PC-9 (cell line): Measurements from ENCODE around the gene CD302. TPM values are rescaled to one million over a fixed set of nuclear protein-coding genes. Genes with fewer than 3 reads are reported as not detected.

ENCODE experiments used
- BruUV-seq: library from RNA; stranded (reverse); fragments of 400-500 nt; replicated peaks from 2 replicates; lab custom pipeline; 2021; lab: Mats Ljungman, UMichigan
- CTCF ChIA-PET: fragments of 300-600 bp; sonication (Branson Sonifier 250); formaldehyde crosslinking; loops from one replicate; lab custom pipeline; 2022; ENCODE audit warnings: antibody characterized with exemption; lab: Charles Lee
- POLR2A ChIA-PET: fragments of 300-600 bp; sonication (Branson Sonifier 250); formaldehyde crosslinking; loops from one replicate; lab custom pipeline; 2022; ENCODE audit warnings: antibody characterized with exemption; ENCODE audit not compliant: unreplicated experiment; lab: Charles Lee
- DNase-seq, 2 experiments: peaks; one replicate each; pipeline versions ENCODE4 v3.0.0 to v3.0.0-alpha.2; 2015 to 2022; ENCODE audit warnings: mixed read lengths in 1 of 2
- H2AFZ ChIP-seq: fragments of 200-600 bp; sonication (generic); 2 replicates; pipeline ENCODE4 v1.8.1; 2017; ENCODE audit warnings: antibody characterized with exemption
- H3F3A ChIP-seq: fragments of 200-600 bp; sonication (generic); 2 replicates; pipeline ENCODE4 v1.8.1; 2017; ENCODE audit warnings: antibody characterized with exemption, mild to moderate bottlenecking, low read depth; ENCODE audit not compliant: insufficient read depth
- H3K27ac ChIP-seq: fragments of 200-600 bp; sonication (generic); 2 replicates; pipeline ENCODE4 v1.6.1; 2016; ENCODE audit warnings: mixed run types
- H3K27me3 ChIP-seq: fragments of 200-600 bp; sonication (generic); 2 replicates; pipeline ENCODE4 v1.6.1; 2016; ENCODE audit warnings: low read depth, mixed run types; ENCODE audit not compliant: insufficient read depth
- H3K36me3 ChIP-seq: fragments of 200-600 bp; sonication (generic); 2 replicates; pipeline ENCODE4 v1.6.1; 2016; ENCODE audit warnings: low read depth, mixed run types
- H3K4me1 ChIP-seq: fragments of 200-600 bp; sonication (generic); replicated peaks from 2 replicates; pipeline ENCODE4 v1.6.1; 2016; ENCODE audit warnings: mixed run types; ENCODE audit not compliant: insufficient read depth
- H3K4me2 ChIP-seq: fragments of 200-600 bp; sonication (generic); 2 replicates; pipeline ENCODE4 v1.6.1; 2017; ENCODE audit warnings: mixed run types
- H3K4me3 ChIP-seq: fragments of 200-600 bp; sonication (generic); 2 replicates; pipeline ENCODE4 v1.6.1; 2016; ENCODE audit warnings: mixed run types
- H3K79me2 ChIP-seq: fragments of 200-600 bp; sonication (generic); 2 replicates; pipeline ENCODE4 v1.6.1; 2017; ENCODE audit warnings: low read depth, mixed run types
- H3K9me2 ChIP-seq: fragments of 200-600 bp; sonication (generic); 2 replicates; pipeline ENCODE4 v1.8.1; 2017; ENCODE audit warnings: mild to moderate bottlenecking; ENCODE audit not compliant: insufficient read depth
- H3K9me3 ChIP-seq: fragments of 200-600 bp; sonication (generic); 2 replicates; pipeline ENCODE4 v1.8.1; 2016; ENCODE audit warnings: low read depth; ENCODE audit not compliant: insufficient read depth
- H4K20me1 ChIP-seq: fragments of 200-600 bp; sonication (generic); 2 replicates; pipeline ENCODE4 v1.8.1; 2017; ENCODE audit not compliant: insufficient read depth
- CTCF ChIP-seq: fragments of 200-600 bp; sonication (generic); conservative IDR thresholded peaks from 2 replicates; pipeline ENCODE4 v1.6.1; 2017; ENCODE audit warnings: mixed run types, antibody characterized with exemption, mild to moderate bottlenecking, moderate library complexity
- EZH2 ChIP-seq: fragments of 200-600 bp; sonication (generic); IDR thresholded peaks from 2 replicates; pipeline ENCODE4 v1.8.0; 2017; ENCODE audit warnings: antibody characterized with exemption, low read depth
- intact Hi-C: fragments of 100-400 bp; cut with micrococcal nuclease; formaldehyde crosslinking; loops from one replicate; pipeline ENCODE4 v1.10.0; 2022; ENCODE audit not compliant: unreplicated experiment
- total RNA-seq: library from RNA; stranded (reverse); gene quantifications from 2 replicates; pipeline ENCODE4 v1.2.3, GENCODE V29; 2021

The CD302 gene
- total RNA-seq, 1 experiment from 2014 or later, result 2.6 TPM

- H3K9me2 ChIP-seq, result no peaks in the 10 kb centered on the region
- peak; percentile 57 for TF ChIP-seq CTCF
- no peak for TF ChIP-seq EZH2
- peaks cover 14% of the 10 kb centered on the region; the same call in 1 of the 2 replicates for H3K4me1 ChIP-seq
- H3K4me3 ChIP-seq, result no peak overlapping the region
- DNase-seq, result peak; percentile 33 to 91
- ChIA-PET POLR2A (interaction anchor here (0.6 to 0.7 kb wide), 2 partner anchors 258 to 1250 kb away, joined by 3 to 9 read pairs; no protein-coding TSS in a partner anchor), CTCF (interaction anchor here (0.5 kb wide), 2 partner anchors 184 to 288 kb away, joined by 3 to 5 read pairs; no protein-coding TSS in a partner anchor)
- peaks cover 35% of the 10 kb centered on the region for H3K79me2 ChIP-seq
- BruUV-seq, result no TSS peak
- no peak overlapping the region for H2AFZ ChIP-seq
- intact Hi-C loops, result no loop called here
- no peak overlapping the region for H3K4me2 ChIP-seq
- H4K20me1 ChIP-seq, result peaks cover 14% of the 10 kb centered on the region; the same call in 1 of the 2 replicates
- peaks cover 11% of the 10 kb centered on the region; the same call in 1 of the 2 replicates for H3F3A ChIP-seq
- no peaks in the 10 kb centered on the region for H3K9me3 ChIP-seq
- H3K27ac ChIP-seq, result peak overlapping the region; percentile 45
- H3K27me3 ChIP-seq, result no peaks in the 10 kb centered on the region
- peaks cover 37% of the 10 kb centered on the region for H3K36me3 ChIP-seq
Observed at GRCh38 chr2:159755788-159756187, 42.2 kb downstream of the CD302 start.

DNA sequence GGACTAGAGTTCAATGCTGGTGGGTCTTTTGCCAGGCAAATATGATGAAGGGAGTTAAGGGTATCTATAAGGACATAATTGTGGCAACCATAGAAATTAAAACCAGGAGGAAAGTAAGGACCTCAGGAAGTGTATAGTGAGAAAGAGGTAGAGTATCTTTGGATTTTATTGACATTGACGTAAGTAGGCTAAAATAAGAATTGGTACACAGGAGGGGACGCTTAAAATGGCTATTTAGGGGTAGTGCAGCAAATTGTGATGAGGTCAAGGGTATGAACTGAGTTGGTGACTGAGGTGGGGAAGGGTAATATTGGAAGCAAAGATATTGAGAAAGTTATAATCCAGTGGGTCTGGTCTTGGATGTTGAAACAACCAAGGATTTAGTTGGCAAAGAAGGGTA is 43.0 kb downstream of the CD302 start:
- Histone ChIP-seq H3K36me3 (peaks cover 37% of the 10 kb centered on the region), H2AFZ (no peak overlapping the region), H3K27me3 (no peaks in the 10 kb centered on the region), H3K79me2 (peaks cover 35% of the 10 kb centered on the region), H3K4me3 (no peak overlapping the region), H3K4me2 (no peak overlapping the region), H3K27ac (peak overlapping the region; percentile 45; the same call in 1 of the 2 replicates), H3F3A (peaks cover 11% of the 10 kb centered on the region; the same call in 1 of the 2 replicates), H3K4me1 (peaks cover 14% of the 10 kb centered on the region; the same call in 1 of the 2 replicates), H3K9me3 (no peaks in the 10 kb centered on the region), H4K20me1 (peaks cover 14% of the 10 kb centered on the region; the same call in 1 of the 2 replicates), H3K9me2 (no peaks in the 10 kb centered on the region)
- intact Hi-C loops, result no loop called here
- ChIA-PET CTCF (interaction anchor here (0.5 kb wide), 1 partner anchor 185 kb away, joined by 3 read pairs; no protein-coding TSS in a partner anchor), POLR2A (no interaction called here)
- TF ChIP-seq EZH2, result no peak
- TF ChIP-seq CTCF, result no peak
- no peak for DNase-seq
- BruUV-seq, result no TSS peak

GRCh38 chr2:159753797-159754196 is 44.2 kb downstream of the CD302 start:
- Histone ChIP-seq H3K4me3 (no peak overlapping the region), H4K20me1 (peaks cover 14% of the 10 kb centered on the region; the same call in 1 of the 2 replicates)
- intact Hi-C loops, result no loop called here

More at GRCh38 chr2:159753797-159754196, 44.2 kb downstream of the CD302 start:
- Histone ChIP-seq H3K27ac (peak overlapping the region; percentile 45; the same call in 1 of the 2 replicates), H3K4me2 (no peak overlapping the region), H3K27me3 (no peaks in the 10 kb centered on the region), H3F3A (peaks cover 11% of the 10 kb centered on the region; the same call in 1 of the 2 replicates), H3K79me2 (peaks cover 33% of the 10 kb centered on the region), H3K9me2 (no peaks in the 10 kb centered on the region), H2AFZ (no peak overlapping the region), H3K9me3 (no peaks in the 10 kb centered on the region), H3K4me1 (peaks cover 14% of the 10 kb centered on the region; the same call in 1 of the 2 replicates), H3K36me3 (peaks cover 27% of the 10 kb centered on the region)
- ChIA-PET POLR2A (no interaction called here), CTCF (interaction anchor here (0.7 kb wide), 1 partner anchor 1808 kb away, joined by 4 read pairs; no protein-coding TSS in a partner anchor)
- BruUV-seq, result no TSS peak
- DNase-seq, result no peak
- TF ChIP-seq CTCF (no peak), EZH2 (no peak)
